Stimulated activated CD4-positive, alpha-beta T cell treated with anti-CD3 and anti-CD28 coated beads, TNF-alpha, amount 100 ng/mL, for 1 hour (primary cell): ENCODE measurements around the gene MAP7.
"Not testable (repeated sequence)": the region's sequence is repeated elsewhere in the genome, so short reads cannot be mapped to it uniquely, and the experiment has no call there.

Source experiments
- DNase-seq, 3 donors: peaks; one replicate each; pipeline ENCODE4 v3.0.0-alpha.2; 2020; ENCODE audit warnings: low read depth in 3 of 3, low spot score in 1 of 3

Gene MAP7

DNA sequence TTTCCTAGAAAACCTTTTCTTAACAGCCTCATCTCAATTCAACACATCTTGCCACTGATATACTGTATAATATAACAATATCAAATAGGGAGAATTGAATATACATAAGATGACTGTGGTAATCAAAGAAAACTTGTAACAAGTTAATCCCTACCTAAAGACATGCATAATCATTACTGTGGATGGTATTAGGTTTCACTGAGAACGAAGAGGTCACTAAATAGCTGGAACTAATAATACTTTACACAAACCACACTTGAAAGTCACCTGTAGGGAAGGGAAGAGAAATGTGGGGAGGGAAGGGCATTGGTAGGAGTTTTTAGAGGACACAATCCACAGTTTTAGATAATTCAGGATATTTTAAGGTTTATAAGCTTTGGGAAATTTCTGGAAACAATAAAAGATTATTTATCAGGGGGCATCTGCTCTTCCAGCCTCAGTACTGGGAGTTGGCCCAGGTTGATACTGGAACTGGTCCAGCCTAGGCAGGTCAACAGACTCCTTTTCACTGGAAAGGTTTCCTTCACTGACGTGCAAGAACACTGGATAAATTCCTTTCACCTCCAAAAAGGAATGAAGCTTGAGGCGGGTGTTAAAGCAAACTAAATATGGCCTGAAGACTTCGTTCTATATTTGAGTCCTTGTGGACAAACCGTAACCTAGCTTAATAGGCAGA lies 44.0 kb downstream of the MAP7 start:
- no peak for DNase-seq

DNA sequence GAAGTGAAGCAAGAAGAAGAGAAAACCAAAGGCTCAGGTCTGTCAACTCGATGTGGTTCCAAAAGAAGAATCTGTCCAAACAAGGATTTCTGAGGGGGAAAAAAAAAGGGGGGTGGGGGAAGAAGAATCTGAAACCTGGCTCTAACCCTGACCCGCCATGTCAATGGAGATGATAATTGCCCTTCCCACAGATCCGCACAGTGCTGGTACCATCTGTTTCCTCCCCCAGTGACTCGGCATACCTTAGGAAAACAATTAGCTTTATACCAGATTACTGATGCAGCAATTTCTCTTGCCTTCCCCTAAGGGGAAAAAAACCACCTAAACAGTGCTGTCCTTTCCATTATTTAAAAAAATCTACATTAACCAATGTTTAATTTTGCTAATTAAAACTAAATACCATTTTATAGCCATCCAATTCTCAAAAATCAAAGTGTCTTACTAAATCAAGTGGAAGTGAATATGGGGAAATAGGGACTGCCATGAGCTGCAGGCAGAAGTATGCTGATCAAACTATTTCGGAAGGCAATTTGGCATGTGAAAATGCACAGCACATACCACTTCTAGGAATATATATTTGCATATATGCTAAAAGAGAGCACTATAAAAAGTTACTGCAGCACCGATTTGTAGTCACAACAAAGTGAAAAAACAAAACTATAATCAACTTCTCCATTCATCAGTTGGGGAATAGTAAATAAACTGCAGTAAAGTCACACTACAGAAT lies 46.8 kb downstream of the MAP7 start:
- DNase-seq: no peak

DNA sequence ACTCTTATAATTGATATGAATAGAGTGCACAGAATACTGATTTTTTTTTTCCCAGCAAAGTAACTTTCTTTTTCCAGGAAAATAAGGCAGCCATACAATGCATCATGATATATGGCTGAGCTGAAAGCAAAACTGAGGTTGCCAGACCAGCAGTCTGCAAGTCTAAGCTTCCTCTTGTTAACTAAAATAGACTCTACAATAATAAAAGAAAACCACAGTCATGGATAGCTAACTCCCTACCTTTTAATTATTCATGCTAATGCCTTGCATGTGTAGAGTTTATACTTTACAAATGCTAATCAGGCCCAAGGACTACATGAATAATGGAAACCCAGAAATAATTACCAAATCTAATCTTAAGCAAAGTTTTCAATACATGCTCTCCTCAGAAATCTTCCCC lies 47.4 kb downstream of the MAP7 start:
- no peak for DNase-seq

DNA sequence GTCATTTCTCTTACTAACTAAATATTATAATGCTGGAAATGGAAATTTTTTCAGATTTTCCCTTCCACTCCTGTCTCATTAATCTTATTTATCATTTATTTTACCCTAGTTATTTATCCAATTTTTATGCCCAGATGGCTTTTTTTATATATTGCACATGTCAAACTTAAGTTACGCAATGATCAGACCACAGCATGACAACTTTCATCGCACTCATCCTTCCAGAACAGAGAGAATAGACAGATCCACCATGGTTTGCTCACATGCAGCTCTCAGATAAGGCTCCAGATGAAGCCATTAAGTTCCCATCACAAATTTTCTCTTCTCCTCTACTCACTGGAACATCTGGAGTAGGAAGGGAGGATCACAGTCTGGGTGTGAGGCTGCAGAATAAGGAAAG lies 48.7 kb downstream of the MAP7 start:
- DNase-seq: no peak

DNA sequence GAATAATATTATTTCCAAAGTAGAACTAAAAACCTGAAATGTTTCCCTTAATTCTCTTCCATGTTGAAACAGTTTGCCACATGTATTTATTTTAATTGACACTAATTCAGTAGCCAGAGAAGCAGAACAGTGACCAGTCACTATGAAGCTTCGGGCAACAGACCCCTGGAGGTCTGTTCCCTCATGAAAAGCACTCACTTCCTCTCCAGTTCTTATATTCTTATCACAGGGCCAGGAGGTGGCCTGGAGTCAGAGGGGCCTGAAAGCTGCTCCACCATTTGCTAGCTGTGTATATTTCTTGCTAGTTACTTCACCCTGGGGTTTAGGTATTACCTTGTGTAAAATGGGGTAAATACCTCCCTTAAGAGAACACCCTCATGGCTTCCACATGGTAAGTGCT lies 49.1 kb downstream of the MAP7 start:
- DNase-seq: no peak

DNA sequence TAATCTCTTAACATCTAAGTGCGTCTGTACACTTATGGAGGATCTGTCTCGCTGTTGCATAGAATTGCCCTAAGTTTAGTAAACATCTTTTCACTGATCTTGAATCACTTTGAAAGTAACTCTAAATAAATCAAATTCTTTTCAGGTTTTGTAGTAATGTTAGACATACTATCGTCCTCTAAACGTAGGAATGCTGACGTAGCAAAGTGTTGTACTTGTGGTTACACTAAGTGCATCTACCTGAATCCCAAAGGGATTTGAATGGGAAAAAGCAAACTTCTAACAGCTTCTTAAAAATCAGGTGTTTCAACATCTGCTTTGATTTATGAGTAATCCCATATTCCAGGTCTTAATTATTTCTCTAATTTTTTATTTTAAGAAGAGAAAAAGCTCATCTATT lies 49.8 kb downstream of the MAP7 start:
- no peak for DNase-seq

DNA sequence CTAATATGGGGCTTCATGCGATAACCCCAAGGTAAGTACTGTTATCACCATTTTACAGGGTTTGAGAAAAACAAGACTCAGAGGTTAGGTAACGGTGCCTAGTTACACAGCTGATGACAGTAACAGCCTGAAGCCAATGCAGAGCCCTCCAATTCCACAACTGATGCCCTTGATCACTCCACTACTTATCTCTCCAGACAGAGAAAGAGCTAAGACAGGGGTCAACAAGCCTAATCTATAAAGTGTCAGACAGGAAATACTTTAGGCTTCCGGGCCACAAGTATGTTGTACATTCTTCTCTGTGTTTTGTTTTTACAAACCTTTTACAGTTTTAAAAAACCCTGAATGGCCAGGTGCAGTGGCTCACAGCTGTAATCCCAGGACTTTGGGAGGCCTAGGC lies 50.9 kb downstream of the MAP7 start:
- DNase-seq: no peak

DNA sequence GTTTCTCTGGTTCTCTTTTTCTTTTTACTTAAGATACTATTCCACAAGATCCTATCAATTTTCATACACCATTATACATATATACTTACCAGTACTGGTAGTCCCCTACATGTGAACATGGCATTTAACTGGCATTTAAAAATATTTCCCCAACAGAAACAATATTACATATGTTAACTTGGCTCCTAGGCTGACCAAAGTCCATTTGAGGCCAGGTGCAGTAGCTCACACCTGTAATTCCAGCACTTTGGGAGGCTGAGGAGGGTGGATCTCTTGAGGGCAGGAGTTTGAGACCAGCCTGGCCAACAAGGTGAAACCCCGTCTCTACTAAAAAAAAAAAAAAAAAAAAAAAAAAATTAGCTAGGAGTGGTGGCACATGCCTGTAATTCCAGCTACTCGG lies 53.8 kb downstream of the MAP7 start:
- not testable (repeated sequence) for DNase-seq

DNA sequence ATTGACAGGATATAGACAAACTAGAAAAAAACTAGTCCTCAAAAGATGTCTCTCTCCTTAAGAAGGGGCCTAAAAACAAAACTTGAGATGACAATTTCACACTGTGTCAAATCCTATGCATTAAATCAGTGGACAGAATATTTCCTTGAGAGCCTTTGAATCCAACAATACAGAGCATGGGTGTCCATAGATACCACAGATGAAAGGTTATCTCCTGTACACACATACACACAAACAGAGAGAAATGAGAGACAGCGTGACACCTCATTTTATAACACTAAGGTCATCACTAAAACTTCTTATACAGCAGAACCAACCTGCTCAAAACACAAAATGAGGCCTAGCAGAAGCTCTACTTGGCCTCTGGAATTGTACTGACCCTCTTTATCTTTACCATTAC lies 55.5 kb downstream of the MAP7 start:
- DNase-seq: no peak

DNA sequence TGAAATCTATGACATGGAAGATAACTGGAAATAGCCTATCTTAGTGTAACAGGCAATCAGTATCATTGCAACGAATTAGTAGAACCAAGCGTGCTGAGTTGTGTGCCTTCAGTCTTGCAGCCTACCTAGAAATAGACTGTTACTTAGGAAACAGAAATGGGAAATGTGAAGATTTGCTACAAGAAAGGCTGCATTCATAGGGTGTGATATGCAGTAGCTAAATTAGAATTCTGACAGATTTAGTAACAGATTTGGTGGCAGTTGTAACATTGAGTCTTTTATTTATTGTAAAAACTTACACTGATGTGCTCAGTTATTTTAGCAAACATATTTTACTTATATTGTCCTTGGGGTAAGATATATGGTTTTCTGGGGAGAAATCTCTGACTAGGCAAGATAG lies 56.2 kb downstream of the MAP7 start:
- DNase-seq: no peak

DNA sequence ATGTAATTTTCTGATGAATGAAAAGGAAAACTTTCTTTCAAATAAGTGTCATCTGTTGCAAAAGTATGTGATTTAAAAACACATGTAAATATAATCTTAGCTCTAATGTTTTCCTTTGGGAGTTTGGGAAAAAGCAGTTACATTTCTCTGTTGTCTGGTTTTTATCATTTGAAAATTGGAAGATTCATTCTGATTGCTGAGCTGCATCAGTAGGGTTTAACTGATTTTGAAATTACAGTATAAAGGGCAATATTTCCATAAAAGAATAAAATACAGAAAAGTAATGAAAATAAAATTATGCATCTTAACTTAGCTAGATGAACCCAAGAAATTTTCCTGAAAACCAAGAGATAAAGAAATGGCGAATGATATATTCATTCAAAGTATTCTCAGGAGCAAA lies 57.8 kb downstream of the MAP7 start:
- DNase-seq: no peak

DNA sequence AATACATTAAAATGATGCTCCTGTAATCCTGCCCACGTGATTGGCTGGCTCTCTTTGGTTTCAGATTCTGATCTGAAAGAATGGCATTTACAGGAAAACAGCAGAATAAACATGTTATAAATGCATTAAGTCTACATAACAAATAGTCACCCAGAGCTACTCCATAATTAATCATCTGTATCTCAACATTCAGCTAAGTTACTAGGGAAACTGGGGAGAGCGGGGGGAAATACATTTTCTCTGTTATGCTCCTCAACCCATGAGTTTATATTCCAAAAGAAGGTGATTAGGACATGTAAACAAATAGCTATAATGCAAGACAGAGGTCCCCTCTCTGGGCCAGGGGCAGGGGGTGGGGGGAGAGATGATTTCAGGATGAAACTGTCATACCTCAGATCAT lies 58.5 kb downstream of the MAP7 start:
- DNase-seq: no peak

DNA sequence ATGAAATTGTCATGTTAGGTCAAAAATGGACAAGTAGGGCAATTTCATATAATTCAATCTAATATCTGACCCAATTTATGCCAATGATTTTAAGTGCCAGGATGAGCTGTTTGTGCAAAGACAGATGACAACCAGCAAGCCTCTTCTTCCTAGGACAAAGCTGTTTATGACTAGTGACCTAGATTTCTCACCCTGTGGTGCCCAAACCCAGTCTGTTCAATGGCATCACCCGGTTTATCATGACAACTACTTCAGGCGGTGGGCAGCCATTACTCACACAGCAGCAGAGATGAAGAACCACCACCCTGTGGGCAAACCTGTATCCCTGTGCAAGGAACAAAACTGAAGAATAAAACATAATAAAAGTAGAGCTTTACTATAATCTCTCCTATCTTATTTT lies 59.0 kb downstream of the MAP7 start:
- no peak for DNase-seq

DNA sequence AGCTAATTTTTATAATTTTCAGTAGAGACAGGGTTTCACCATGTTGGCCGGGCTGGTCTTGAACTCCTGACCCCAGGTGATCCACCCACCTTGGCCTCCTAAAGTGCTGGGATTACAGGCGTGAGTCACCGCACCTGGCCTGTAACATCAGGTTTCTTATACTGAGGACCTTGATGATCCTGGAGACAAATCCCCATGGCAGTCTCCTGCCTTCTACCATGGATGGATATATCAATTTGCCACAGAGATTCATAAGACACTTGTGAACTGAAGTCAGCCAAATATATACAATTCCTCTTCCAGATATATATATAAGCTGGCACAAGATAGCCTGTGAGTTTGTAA lies 60.6 kb downstream of the MAP7 start:
- not testable (repeated sequence) for DNase-seq

DNA sequence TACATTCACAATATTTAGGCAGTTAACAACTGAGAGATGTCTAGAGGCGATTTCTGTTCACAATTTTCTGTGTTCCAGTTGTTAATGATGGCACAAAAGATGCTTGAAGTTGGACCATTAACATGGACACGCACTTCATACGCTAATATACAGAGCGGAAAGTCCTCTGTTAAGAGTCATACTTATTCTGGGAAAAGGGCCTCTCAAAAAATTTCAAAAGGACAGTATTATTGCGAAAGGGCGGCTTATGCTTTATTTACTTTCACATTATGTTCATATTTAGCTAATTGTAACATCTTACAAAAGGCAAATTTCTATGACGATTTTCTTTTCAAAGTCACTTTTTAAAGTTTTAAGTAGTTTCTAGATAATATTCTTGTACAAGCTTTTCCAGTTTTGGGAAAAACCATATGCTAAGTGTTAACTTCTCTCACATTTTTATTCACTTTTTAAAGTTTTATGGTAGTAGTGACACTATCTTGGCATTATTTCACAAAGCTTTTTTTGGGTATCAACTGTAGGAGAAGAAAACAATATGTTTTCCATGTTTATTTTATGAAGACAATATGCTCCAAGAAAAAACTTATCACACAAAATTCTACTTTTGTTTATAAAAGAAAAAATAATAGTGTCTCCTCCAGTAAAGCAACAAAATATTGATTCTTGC lies 62.3 kb downstream of the MAP7 start:
- no peak for DNase-seq

DNA sequence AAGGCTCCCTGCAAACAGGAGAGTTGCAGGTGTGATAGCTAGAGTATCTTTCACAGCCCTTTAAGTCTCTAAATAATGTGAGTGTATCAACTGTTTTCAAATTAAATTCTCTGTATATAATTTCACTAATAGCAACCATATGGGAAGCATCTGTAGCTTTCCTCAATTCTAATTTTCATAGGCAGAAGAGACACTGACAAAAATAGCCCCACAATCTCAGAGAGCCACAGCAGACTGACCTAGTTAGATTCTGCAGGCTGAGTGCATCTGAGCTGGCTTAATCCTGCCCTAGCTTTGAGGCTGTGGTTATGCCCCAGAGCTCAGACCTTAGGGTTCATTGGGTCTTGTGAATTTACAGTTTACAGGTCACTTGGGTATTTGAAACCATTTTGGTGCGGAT lies 63.9 kb downstream of the MAP7 start:
- no peak for DNase-seq

DNA sequence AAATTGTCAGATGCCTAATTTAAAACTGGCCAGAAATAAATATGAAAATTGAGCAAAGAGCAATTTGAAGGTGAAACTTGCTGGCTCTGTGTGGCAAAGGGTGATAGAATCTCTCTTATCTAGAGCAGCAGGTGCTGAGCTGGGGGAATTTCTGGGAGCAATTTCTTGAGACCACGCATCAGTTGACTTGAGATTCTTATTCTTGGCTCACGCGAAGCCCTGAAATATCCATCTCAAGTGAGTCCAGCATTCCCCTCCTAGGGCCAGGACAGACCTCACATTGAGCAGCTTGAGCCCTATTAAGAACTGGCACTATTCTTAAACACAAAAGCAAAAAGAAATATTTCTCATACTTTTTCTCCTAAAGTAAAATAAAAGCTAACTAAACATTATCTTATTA lies 66.3 kb downstream of the MAP7 start:
- no peak for DNase-seq

DNA sequence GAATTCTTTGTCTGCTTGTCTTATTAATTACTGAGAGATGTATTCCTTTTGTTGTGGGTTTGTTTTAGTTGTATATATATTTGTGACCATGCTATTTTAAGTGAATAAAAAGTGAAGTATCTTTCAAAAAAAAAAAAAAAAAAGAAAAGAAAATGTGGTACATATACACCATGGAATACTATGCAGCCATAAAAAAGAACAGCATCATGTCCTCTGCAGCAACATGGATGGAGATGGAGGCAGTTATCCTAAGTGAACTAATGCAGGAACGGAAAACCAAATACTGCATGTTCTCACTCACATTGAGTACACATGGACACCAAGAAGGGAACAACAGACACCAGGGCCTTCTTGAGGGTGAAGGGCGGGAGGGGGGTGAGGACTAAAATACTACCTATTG lies 67.2 kb downstream of the MAP7 start:
- DNase-seq: not testable (repeated sequence)

DNA sequence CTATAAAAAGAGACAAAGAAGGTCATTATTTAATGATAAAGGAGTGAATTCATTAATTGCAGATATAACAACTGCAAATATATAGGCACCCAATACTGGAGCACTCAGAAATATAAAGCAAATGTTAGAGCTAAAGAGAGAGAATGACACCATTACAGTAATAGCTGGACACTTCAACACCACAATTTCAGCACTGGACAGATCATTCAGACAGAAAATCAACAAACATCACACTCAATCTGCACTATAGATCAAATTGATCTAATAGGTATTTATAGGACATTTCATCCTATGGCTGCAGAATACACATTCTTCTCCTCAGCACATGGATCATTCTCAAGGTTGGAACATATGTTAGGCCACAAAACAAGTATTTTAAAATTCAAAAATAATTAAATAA lies 72.7 kb downstream of the MAP7 start:
- DNase-seq: no peak

DNA sequence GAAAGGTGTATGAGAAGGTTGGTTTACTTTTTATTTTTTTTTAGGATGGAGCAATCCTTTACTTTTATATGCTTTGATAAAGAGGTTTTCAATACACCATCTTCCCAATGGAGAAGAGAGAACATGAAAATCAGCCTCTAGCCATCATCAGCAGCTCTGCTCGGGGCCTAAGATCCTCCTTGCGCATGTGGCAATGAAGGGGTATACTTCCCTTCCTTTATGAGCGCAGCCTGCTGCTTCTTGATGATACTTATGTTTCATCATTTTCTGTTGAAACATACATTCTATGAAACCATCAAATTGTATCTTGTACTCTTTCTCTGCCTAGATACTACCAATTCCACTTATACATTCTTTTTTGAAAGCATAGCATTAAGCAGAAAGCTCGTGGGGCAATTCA lies 74.5 kb downstream of the MAP7 start:
- no peak for DNase-seq

DNA sequence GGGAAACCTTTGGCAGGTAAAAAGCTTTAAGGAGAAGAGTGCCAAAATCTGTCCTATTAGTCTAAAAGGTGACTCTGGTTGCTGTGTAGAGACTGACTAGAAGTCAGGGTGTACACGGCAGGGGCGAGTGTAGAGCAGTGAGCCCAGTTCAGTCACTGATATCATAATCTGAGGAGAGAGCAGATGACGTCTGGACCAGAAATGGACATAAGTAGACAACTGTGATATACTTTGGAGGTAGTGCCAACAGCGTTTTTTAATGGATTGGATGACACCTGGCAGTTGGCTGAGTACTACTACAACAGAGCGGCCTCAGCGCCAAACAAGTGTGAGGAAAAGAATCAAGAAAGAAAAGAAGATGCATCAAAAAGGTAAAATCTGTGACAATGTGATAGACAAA lies 76.0 kb downstream of the MAP7 start:
- DNase-seq: no peak

DNA sequence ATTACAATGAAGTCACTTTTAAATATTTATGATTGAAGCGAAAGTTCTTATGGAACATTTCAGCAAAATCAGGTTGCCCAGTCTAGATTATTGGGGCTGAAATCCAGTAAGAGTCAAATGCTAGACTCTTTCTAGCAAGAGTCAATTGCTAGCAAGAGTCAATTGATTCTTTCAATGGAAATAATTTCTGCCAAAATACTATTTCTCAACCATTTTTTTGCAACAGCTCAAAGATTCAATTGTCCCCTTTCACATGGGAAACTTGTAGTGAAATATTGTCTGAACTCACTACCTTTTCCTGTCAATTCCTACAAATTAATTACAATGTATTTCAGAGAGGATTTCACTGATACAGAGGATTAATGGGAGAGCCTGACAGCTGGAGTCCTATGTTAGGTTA lies 78.3 kb downstream of the MAP7 start:
- DNase-seq: no peak

DNA sequence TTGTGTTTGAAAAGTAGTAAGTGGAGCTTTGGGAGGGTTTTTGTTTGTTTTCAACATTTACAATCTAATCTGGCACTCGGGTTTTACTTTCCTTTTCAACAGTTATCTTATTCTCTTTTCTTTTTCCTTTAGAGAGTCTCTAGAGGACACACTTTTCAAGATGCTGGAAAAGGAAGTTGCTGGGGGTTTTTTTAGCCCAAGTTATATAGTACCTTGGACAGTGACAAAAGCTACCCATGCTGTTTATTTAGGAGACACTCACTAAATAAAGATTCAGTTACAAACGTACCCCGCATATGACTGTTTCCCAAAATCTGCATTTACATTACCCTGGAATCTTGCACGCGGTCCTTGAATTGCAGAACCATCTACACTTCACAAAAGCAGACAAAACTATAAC lies 78.8 kb downstream of the MAP7 start:
- DNase-seq: no peak
